GM19455 (cell line): ENCODE data around the gene NVL.

Source experiments
- ATAC-seq: cut with Tn5 transposase; IDR thresholded peaks from one replicate; pipeline ENCODE4 v1.9.1; 2021; ENCODE audit not compliant: unreplicated experiment

The NVL gene

GRCh38 chr1:224201383-224201782, 128.6 kb downstream of the NVL start:
- ATAC-seq = no peak

- no peak for ATAC-seq
Measured at GRCh38 chr1:224199679-224200078, 130.3 kb downstream of the NVL start.

- no peak for ATAC-seq
Measured at GRCh38 chr1:224198572-224198971, 131.4 kb downstream of the NVL start.

GRCh38 chr1:224196813-224197600, 133.0 kb downstream of the NVL start:
- ATAC-seq = no peak

GRCh38 chr1:224193319-224193966, 136.5 kb downstream of the NVL start:
- no peak for ATAC-seq

GRCh38 chr1:224192082-224192788, 137.7 kb downstream of the NVL start:
- no peak for ATAC-seq

GRCh38 chr1:224189561-224189960, 140.4 kb downstream of the NVL start:
- ATAC-seq = no peak

- no peak for ATAC-seq
Measured at GRCh38 chr1:224188286-224188685, 141.7 kb downstream of the NVL start.

- no peak for ATAC-seq
Measured at GRCh38 chr1:224185208-224185607, 144.8 kb downstream of the NVL start.

- peak; percentile 50 for ATAC-seq
Measured at GRCh38 chr1:224183591-224184312, 146.2 kb downstream of the NVL start.

GRCh38 chr1:224182866-224183590, 146.9 kb downstream of the NVL start, which contains the start of gene DEGS1:
Gene DEGS1 (plus strand): TSS chr1:224183240. CDS start chr1:224183337, 97 bp downstream.
- peak; percentile 77 for ATAC-seq

- peak; percentile 32 for ATAC-seq
Measured at GRCh38 chr1:224182057-224182865, 147.7 kb downstream of the NVL start.

- no peak for ATAC-seq
Measured at GRCh38 chr1:224181453-224181810, 148.5 kb downstream of the NVL start.

GRCh38 chr1:224180783-224181452, 149.1 kb downstream of the NVL start:
- no peak for ATAC-seq

- ATAC-seq = no peak
Measured at GRCh38 chr1:224178894-224179293, 151.1 kb downstream of the NVL start.

GRCh38 chr1:224177356-224177999, 152.5 kb downstream of the NVL start:
- no peak for ATAC-seq
